Large intestine (tissue), 3 donors: ENCODE data around the gene BACH2. TPM values are rescaled to one million over a fixed set of nuclear protein-coding genes. Genes with fewer than 3 reads are reported as not detected.
A peak's percentile ranks its signal among the peaks of the same experiment; 100 is the strongest.

ENCODE experiments used
- DNase-seq, 2 donors: peaks; one replicate each; pipeline versions ENCODE4 v3.0.0 to v3.0.0-alpha.2; 2013
- H3K27ac ChIP-seq: one replicate; pipeline ENCODE4 v1.5.1; 2013; ENCODE audit warnings: low read length
- H3K27me3 ChIP-seq: 2 replicates; pipeline ENCODE4 v1.6.1; 2013; ENCODE audit warnings: low read length; ENCODE audit not compliant: control insufficient read depth, insufficient read depth
- H3K36me3 ChIP-seq: 2 replicates; pipeline ENCODE4 v1.6.1; 2013; ENCODE audit warnings: low read length; ENCODE audit not compliant: control insufficient read depth, insufficient read depth
- H3K4me1 ChIP-seq: one replicate; pipeline ENCODE4 v1.6.1; 2013; ENCODE audit warnings: low read length; ENCODE audit not compliant: control insufficient read depth, insufficient read depth
- H3K4me3 ChIP-seq: one replicate; pipeline ENCODE4 v1.5.1; 2013; ENCODE audit warnings: low read length
- H3K9me3 ChIP-seq: one replicate; pipeline ENCODE4 v1.6.1; 2013; ENCODE audit warnings: mild to moderate bottlenecking, low read depth, low read length, moderate library complexity; ENCODE audit not compliant: control insufficient read depth
- WGBS: methylation state at CpG from one replicate; pipeline ENCODE4 v1.1.5; 2013; ENCODE audit warnings: low lambda C conversion rate; ENCODE audit not compliant: insufficient coverage; 5-methylcytosine and 5-hydroxymethylcytosine counted together
- polyA plus RNA-seq: library from polyadenylated mRNA; unstranded; fragments of 120-200 nt; gene quantifications from one replicate; pipeline ENCODE4 v1.2.1, GENCODE V29; 2013

The BACH2 gene
- polyA plus RNA-seq, 1 donor, result 2.8 TPM

GRCh38 chr6:89941763-89942497 lies 354.7 kb downstream of the BACH2 start:
- no CpG with 5 or more reads among the region's 6 CpGs for WGBS
- H3K9me3 ChIP-seq, result no peaks in the 10 kb centered on the region
- no peak overlapping the region for H3K4me3 ChIP-seq
- H3K27me3 ChIP-seq, result peaks cover 21% of the 10 kb centered on the region
- DNase-seq, result no peak
- H3K27ac ChIP-seq, result no peak overlapping the region
- H3K4me1 ChIP-seq, result no peaks in the 10 kb centered on the region
- no peaks in the 10 kb centered on the region for H3K36me3 ChIP-seq

GRCh38 chr6:89941031-89941762 lies 355.4 kb downstream of the BACH2 start:
- H3K9me3 ChIP-seq, result no peaks in the 10 kb centered on the region
- H3K4me3 ChIP-seq, result no peak overlapping the region
- H3K36me3 ChIP-seq, result no peaks in the 10 kb centered on the region
- no peak overlapping the region for H3K27ac ChIP-seq
- no CpG with 5 or more reads among the region's 15 CpGs for WGBS
- H3K4me1 ChIP-seq, result no peaks in the 10 kb centered on the region
- peaks cover 21% of the 10 kb centered on the region for H3K27me3 ChIP-seq
- DNase-seq, result peak; percentile 9 to 10

GRCh38 chr6:89940225-89941027 lies 356.2 kb downstream of the BACH2 start:
- peak; percentile 62 to 64 for DNase-seq
- Histone ChIP-seq H3K4me1 (no peaks in the 10 kb centered on the region), H3K27ac (no peak overlapping the region), H3K4me3 (no peak overlapping the region), H3K27me3 (peaks cover 21% of the 10 kb centered on the region), H3K36me3 (no peaks in the 10 kb centered on the region), H3K9me3 (no peaks in the 10 kb centered on the region)
- WGBS, result 0% methylated on average over 1 of the region's 9 CpGs

GRCh38 chr6:89939144-89939543 lies 357.5 kb downstream of the BACH2 start:
- H3K27me3 ChIP-seq, result peaks cover 18% of the 10 kb centered on the region
- no peaks in the 10 kb centered on the region for H3K36me3 ChIP-seq
- no peak overlapping the region for H3K27ac ChIP-seq
- no peak overlapping the region for H3K4me3 ChIP-seq
- no peak for DNase-seq
- no peaks in the 10 kb centered on the region for H3K4me1 ChIP-seq
- no peaks in the 10 kb centered on the region for H3K9me3 ChIP-seq
- WGBS, result no CpG with 5 or more reads among the region's 2 CpGs

- H3K9me3 ChIP-seq, result no peaks in the 10 kb centered on the region
- no peak for DNase-seq
- 95% methylated on average over 9 of the region's 12 CpGs for WGBS
- no peak overlapping the region for H3K4me3 ChIP-seq
- no peaks in the 10 kb centered on the region for H3K4me1 ChIP-seq
- H3K27ac ChIP-seq, result no peak overlapping the region
- H3K27me3 ChIP-seq, result peaks cover 12% of the 10 kb centered on the region
- no peaks in the 10 kb centered on the region for H3K36me3 ChIP-seq
Observed at GRCh38 chr6:89938014-89938413, 358.6 kb downstream of the BACH2 start.

- Histone ChIP-seq H3K9me3 (no peaks in the 10 kb centered on the region), H3K27me3 (peaks cover 4% of the 10 kb centered on the region), H3K4me3 (no peak overlapping the region), H3K27ac (no peak overlapping the region), H3K36me3 (peaks cover 4% of the 10 kb centered on the region), H3K4me1 (no peaks in the 10 kb centered on the region)
- DNase-seq, result no peak
- 100% methylated on average over 1 of the region's 1 CpG for WGBS
Observed at GRCh38 chr6:89936177-89936576, 360.5 kb downstream of the BACH2 start.

- 88% methylated on average over 6 of the region's 19 CpGs for WGBS
- H3K4me1 ChIP-seq, result no peaks in the 10 kb centered on the region
- DNase-seq, result no peak
- no peak overlapping the region for H3K4me3 ChIP-seq
- no peaks in the 10 kb centered on the region for H3K27me3 ChIP-seq
- no peaks in the 10 kb centered on the region for H3K9me3 ChIP-seq
- peaks cover 4% of the 10 kb centered on the region for H3K36me3 ChIP-seq
- H3K27ac ChIP-seq, result no peak overlapping the region
Observed at GRCh38 chr6:89934685-89935366, 361.8 kb downstream of the BACH2 start.

- Histone ChIP-seq H3K27me3 (no peaks in the 10 kb centered on the region), H3K9me3 (no peaks in the 10 kb centered on the region), H3K36me3 (peaks cover 4% of the 10 kb centered on the region), H3K27ac (no peak overlapping the region), H3K4me3 (no peak overlapping the region), H3K4me1 (no peaks in the 10 kb centered on the region)
- WGBS, result 80% methylated on average over 1 of the region's 22 CpGs
- no peak for DNase-seq
Observed at GRCh38 chr6:89932245-89932802, 364.3 kb downstream of the BACH2 start.

GRCh38 chr6:89930789-89931188 lies 365.9 kb downstream of the BACH2 start:
- Histone ChIP-seq H3K9me3 (no peaks in the 10 kb centered on the region), H3K4me1 (no peaks in the 10 kb centered on the region), H3K27ac (no peak overlapping the region), H3K4me3 (no peak overlapping the region), H3K27me3 (no peaks in the 10 kb centered on the region), H3K36me3 (peaks cover 4% of the 10 kb centered on the region)
- WGBS, result no CpG with 5 or more reads among the region's 5 CpGs
- DNase-seq, result no peak

GRCh38 chr6:89928604-89929003 lies 368.0 kb downstream of the BACH2 start:
- Histone ChIP-seq H3K9me3 (no peaks in the 10 kb centered on the region), H3K4me1 (no peaks in the 10 kb centered on the region), H3K27ac (no peak overlapping the region), H3K4me3 (no peak overlapping the region), H3K27me3 (no peaks in the 10 kb centered on the region), H3K36me3 (peaks cover 4% of the 10 kb centered on the region)
- no peak for DNase-seq
- WGBS, result 17% methylated on average over 1 of the region's 6 CpGs
